Esophagus squamous epithelium (tissue), 5 donors: ENCODE measurements around the gene DUSP8. TPM values are rescaled to one million over a fixed set of nuclear protein-coding genes. Genes with fewer than 3 reads are reported as not detected.

Source experiments
- DNase-seq: peaks from one replicate; lab custom pipeline; 2025; lab: John Stamatoyannopoulos, UW
- H3K27ac ChIP-seq, 4 donors: fragments of 200-600 bp; sonication (generic); one replicate each; pipeline ENCODE4 v1.5.1; 2016 to 2019; ENCODE audit warnings: mild to moderate bottlenecking in 1 of 4
- H3K27me3 ChIP-seq, 4 donors: fragments of 200-600 bp; sonication (generic); 1 replicate in 3 of 4; 2 replicates in 1 of 4; pipeline versions ENCODE4 v1.5.1 to v1.6.0; 2017 to 2021; ENCODE audit warnings: antibody characterized with exemption in 1 of 4
- H3K36me3 ChIP-seq, 3 donors: fragments of 200-600 bp; sonication (generic); one replicate each; pipeline ENCODE4 v1.5.1; 2016 to 2019
- H3K4me1 ChIP-seq, 3 donors: fragments of 200-600 bp; sonication (generic); one replicate each; pipeline ENCODE4 v1.5.1; 2017 to 2019
- H3K4me3 ChIP-seq, 4 donors: fragments of 200-600 bp; sonication (generic); 1 replicate in 3 of 4; 2 replicates in 1 of 4; pipeline ENCODE4 v1.5.1; 2016 to 2019; ENCODE audit warnings: mild to moderate bottlenecking in 2 of 4, moderate library complexity in 1 of 4
- H3K9me3 ChIP-seq, 3 donors: fragments of 200-600 bp; sonication (generic); one replicate each; pipeline ENCODE4 v1.5.1; 2016 to 2019
- CTCF ChIP-seq, 6 experiments: fragments of 450-650 bp in 4 of 6; fragments of 200-600 bp in 2 of 6; sonication (generic) in 2 of 6; IDR thresholded peaks; one replicate each; pipeline ENCODE4 v1.5.1; 2016 to 2019; ENCODE audit warnings: antibody characterized with exemption in 6 of 6, mild to moderate bottlenecking in 4 of 6, moderate library complexity in 4 of 6
- POLR2A ChIP-seq, 4 donors: fragments of 450-650 bp; IDR thresholded peaks; one replicate each; pipeline ENCODE4 v1.6.1; 2017; ENCODE audit warnings: antibody characterized with exemption in 4 of 4, mild to moderate bottlenecking in 4 of 4, moderate library complexity in 3 of 4
- whole genome bisulfite sequencing, 2 donors: methylation state at CpG; one replicate each; pipeline ENCODE4 v1.1.5; 2018; 5-methylcytosine and 5-hydroxymethylcytosine counted together
- intact Hi-C: fragments of 100-400 bp; cut with DNase I; formaldehyde crosslinking; loops from one replicate; pipeline ENCODE4 v1.15.0; 2022
- total RNA-seq, 4 donors: library from RNA; depleted of rRNA; stranded (reverse); fragments of >200 nt; gene quantifications; one replicate each; pipeline ENCODE4 v1.1.0, GENCODE V29; 2016
- donor health status: DM: yes; HTN: yes; CAD: no.

The DUSP8 gene
- total RNA-seq, 4 donors from 2014 or later = 0.12 to 1.3 (median 0.64) TPM

GRCh38 chr11:1574933-1575242 lies 2.8 kb upstream of the DUSP8 start:
- Histone ChIP-seq H3K4me3 (no peak overlapping the region), H3K27ac (peak overlapping the region in 1 of 4 donors; percentile 80), H3K27me3 (peaks cover 0 to 64% (median 7%) of the 10 kb centered on the region in 4 donors), H3K9me3 (peaks cover 0 to 11% (median 5%) of the 10 kb centered on the region in 3 donors), H3K36me3 (no peaks in the 10 kb centered on the region), H3K4me1 (peaks cover 22 to 46% (median 28%) of the 10 kb centered on the region in 3 donors)
- no peak for DNase-seq
- TF ChIP-seq CTCF (IDR thresholded peaks at IDR 0.05) = no peak
- no peak for TF ChIP-seq POLR2A (IDR thresholded peaks at IDR 0.05)
- intact Hi-C loops = loop anchor here (10.0 kb wide), 1 partner anchor 370 kb away; no protein-coding TSS in a partner anchor
- WGBS, 2 donors = 10 to 16% methylated on average over 7 of the region's 7 CpGs

- 0% methylated on average over 2 to 16 of the region's 64 CpGs for WGBS, 2 donors
- Histone ChIP-seq H3K4me1 (peaks cover 22 to 46% (median 28%) of the 10 kb centered on the region in 3 donors), H3K9me3 (peaks cover 0 to 11% (median 5%) of the 10 kb centered on the region in 3 donors), H3K4me3 (peak overlapping the region; percentile 15 to 71 (median 40)), H3K27me3 (peaks cover 0 to 69% (median 7%) of the 10 kb centered on the region in 4 donors), H3K27ac (peak overlapping the region in 3 of 4 donors; percentile 65 to 80 (median 68)), H3K36me3 (no peaks in the 10 kb centered on the region)
- intact Hi-C loops = loop anchor here (10.0 kb wide), 1 partner anchor 370 kb away; no protein-coding TSS in a partner anchor
- TF ChIP-seq POLR2A (IDR thresholded peaks at IDR 0.05) (no peak), CTCF (IDR thresholded peaks at IDR 0.05) (peak; percentile 58 to 92 (median 83))
- no peak for DNase-seq
Measured at GRCh38 chr11:1574238-1574932, 2.3 kb upstream of the DUSP8 start.

- H3K4me1 ChIP-seq = peaks cover 22 to 49% (median 28%) of the 10 kb centered on the region in 3 donors
- TF ChIP-seq CTCF (IDR thresholded peaks at IDR 0.05) (no peak), POLR2A (IDR thresholded peaks at IDR 0.05) (peak in 1 of 4 donors; percentile 10)
- WGBS, 2 donors = 4 to 7% methylated on average over 5 to 7 of the region's 7 CpGs
- H3K4me3 ChIP-seq = peak overlapping the region in 3 of 4 donors; percentile 36 to 71 (median 45)
- intact Hi-C loops = loop anchor here (10.0 kb wide), 1 partner anchor 369 kb away; no protein-coding TSS in a partner anchor
- H3K27me3 ChIP-seq = peaks cover 0 to 69% (median 7%) of the 10 kb centered on the region in 4 donors
- no peaks in the 10 kb centered on the region for H3K36me3 ChIP-seq
- DNase-seq = no peak
- peaks cover 0 to 11% (median 5%) of the 10 kb centered on the region in 3 donors for H3K9me3 ChIP-seq
- peak overlapping the region; percentile 39 to 80 (median 66) for H3K27ac ChIP-seq
Measured at GRCh38 chr11:1573903-1574237, 1.8 kb upstream of the DUSP8 start.

GRCh38 chr11:1573077-1573902 lies 1.2 kb upstream of the DUSP8 start:
- 0 to 2% methylated on average over 5 to 19 of the region's 37 CpGs for WGBS, 2 donors
- peaks cover 22 to 52% (median 28%) of the 10 kb centered on the region in 3 donors for H3K4me1 ChIP-seq
- no peaks in the 10 kb centered on the region for H3K36me3 ChIP-seq
- DNase-seq = no peak
- H3K27me3 ChIP-seq = peaks cover 0 to 69% (median 7%) of the 10 kb centered on the region in 4 donors
- H3K27ac ChIP-seq = peak overlapping the region; percentile 65 to 80 (median 70)
- peaks cover 0 to 6% (median 5%) of the 10 kb centered on the region in 3 donors for H3K9me3 ChIP-seq
- TF ChIP-seq CTCF (IDR thresholded peaks at IDR 0.05) = no peak
- no peak for TF ChIP-seq POLR2A (IDR thresholded peaks at IDR 0.05)
- intact Hi-C loops = loop anchor here (10.0 kb wide), 1 partner anchor 368 kb away; no protein-coding TSS in a partner anchor
- H3K4me3 ChIP-seq = peak overlapping the region; percentile 36 to 71 (median 51)
